Mammary epithelial cell (primary cell): Measurements from ENCODE around the gene KLK10.

Source experiments
- CTCF ChIP-seq, 2 donors: IDR thresholded peaks in 1 of 2; conservative IDR thresholded peaks in 1 of 2; 2 replicates each; pipeline ENCODE4 v1.5.1; 2011 to 2012; ENCODE audit warnings: inconsistent platforms in 2 of 2, low read length in 2 of 2, mild to moderate bottlenecking in 2 of 2, control low read depth in 1 of 2, low read depth in 1 of 2; ENCODE audit not compliant: insufficient read depth in 1 of 2; ENCODE audit errors: extremely low read depth in 1 of 2
- EZH2 ChIP-seq: IDR thresholded peaks from 2 replicates; pipeline ENCODE4 v1.6.1; 2012; ENCODE audit warnings: low read length, inconsistent platforms, borderline replicate concordance

- TF ChIP-seq CTCF (conservative IDR thresholded peaks at IDR 0.05 in 1 of 2, IDR thresholded peaks at IDR 0.05 in 1 of 2; ENCODE audit: extremely low read depth in 1 of 2, insufficient read depth in 1 of 2, low read depth in 1 of 2, low read length in 2 of 2), result no peak
- TF ChIP-seq EZH2, result no peak
Measured at GRCh38 chr19:50998686-50999085, 20.8 kb downstream of the KLK10 start.
